ENCODE measurements around the gene PTPRN2. TPM values are rescaled to one million over a fixed set of nuclear protein-coding genes. Genes with fewer than 3 reads are reported as not detected.

PTPRN2 gene
- polyA plus RNA-seq, 1 experiment, result 0.02 TPM

GRCh38 chr7:157722137-157723060, 865.2 kb downstream of the PTPRN2 start:
- DNase-seq (ENCODE audit: low read depth, low spot score), result no peak
- no peak for TF ChIP-seq CTCF (IDR thresholded peaks at IDR 0.05; ENCODE audit: low read depth, low read length)
- Histone ChIP-seq H3K4me3 (ENCODE audit: low read depth, low read length) (no peak overlapping the region), H3K27me3 (ENCODE audit: control insufficient read depth, insufficient read depth, low read length) (no peaks in the 10 kb centered on the region), H3K27ac (ENCODE audit: low read depth, low read length) (no peak overlapping the region), H3K9me3 (ENCODE audit: control insufficient read depth, insufficient read depth, low read length) (peaks cover 84% of the 10 kb centered on the region)
- CTCF ChIA-PET, result no interaction called here
- POLR2A ChIA-PET, result no interaction called here

GRCh38 chr7:157721468-157722136, 866.0 kb downstream of the PTPRN2 start:
- no peak for TF ChIP-seq CTCF (IDR thresholded peaks at IDR 0.05; ENCODE audit: low read depth, low read length)
- POLR2A ChIA-PET, result no interaction called here
- no peak for DNase-seq (ENCODE audit: low read depth, low spot score)
- Histone ChIP-seq H3K4me3 (ENCODE audit: low read depth, low read length) (no peak overlapping the region), H3K9me3 (ENCODE audit: control insufficient read depth, insufficient read depth, low read length) (peaks cover 82% of the 10 kb centered on the region), H3K27me3 (ENCODE audit: control insufficient read depth, insufficient read depth, low read length) (no peaks in the 10 kb centered on the region), H3K27ac (ENCODE audit: low read depth, low read length) (no peak overlapping the region)
- CTCF ChIA-PET, result no interaction called here

GRCh38 chr7:157719705-157720655, 867.6 kb downstream of the PTPRN2 start:
- H3K4me3 ChIP-seq (ENCODE audit: low read depth, low read length), result no peak overlapping the region
- no peaks in the 10 kb centered on the region for H3K27me3 ChIP-seq (ENCODE audit: control insufficient read depth, insufficient read depth, low read length)
- ChIA-PET CTCF (no interaction called here), POLR2A (no interaction called here)
- no peak for TF ChIP-seq CTCF (IDR thresholded peaks at IDR 0.05; ENCODE audit: low read depth, low read length)
- H3K27ac ChIP-seq (ENCODE audit: low read depth, low read length), result no peak overlapping the region
- no peak for DNase-seq (ENCODE audit: low read depth, low spot score)
- peaks cover 91% of the 10 kb centered on the region for H3K9me3 ChIP-seq (ENCODE audit: control insufficient read depth, insufficient read depth, low read length)

GRCh38 chr7:157719008-157719682, 868.5 kb downstream of the PTPRN2 start:
- DNase-seq (ENCODE audit: low read depth, low spot score), result no peak
- Histone ChIP-seq H3K27me3 (ENCODE audit: control insufficient read depth, insufficient read depth, low read length) (no peaks in the 10 kb centered on the region), H3K9me3 (ENCODE audit: control insufficient read depth, insufficient read depth, low read length) (peaks cover 94% of the 10 kb centered on the region), H3K4me3 (ENCODE audit: low read depth, low read length) (no peak overlapping the region), H3K27ac (ENCODE audit: low read depth, low read length) (no peak overlapping the region)
- TF ChIP-seq CTCF (IDR thresholded peaks at IDR 0.05; ENCODE audit: low read depth, low read length), result no peak
- POLR2A ChIA-PET, result no interaction called here
- CTCF ChIA-PET, result interaction anchor here (0.7 kb wide), 1 partner anchor 33 kb away, joined by 4 read pairs; no protein-coding TSS in a partner anchor
